ENCODE results near the gene NRIP3.
A peak's percentile ranks its signal among the peaks of the same experiment; 100 is the strongest.

NRIP3 gene

GRCh38 chr11:9003573-9004182 lies at the start of gene NRIP3:
Gene NRIP3, minus strand, starts transcription at chr11:9004001. Its CDS starts 66 bp downstream, at chr11:9003935.
- DNase-seq = no peak

GRCh38 chr11:9052316-9052715 lies 48.5 kb upstream of the NRIP3 start:
- no peak for DNase-seq

- no peak for DNase-seq
These were observed 46.2 kb upstream of the NRIP3 start for GRCh38 chr11:9049959-9050358.

- peak; percentile 47 for DNase-seq
These were observed 44.2 kb upstream of the NRIP3 start for GRCh38 chr11:9047964-9048523.

GRCh38 chr11:9046481-9046880 lies 42.7 kb upstream of the NRIP3 start:
- DNase-seq = no peak

- DNase-seq = no peak
These were observed 38.7 kb upstream of the NRIP3 start for GRCh38 chr11:9042488-9042887.

GRCh38 chr11:9041747-9042146 lies 37.9 kb upstream of the NRIP3 start:
- DNase-seq = no peak

GRCh38 chr11:9040410-9040809 lies 36.6 kb upstream of the NRIP3 start:
- DNase-seq = no peak

GRCh38 chr11:9039863-9040262 lies 36.1 kb upstream of the NRIP3 start:
- DNase-seq = no peak

- DNase-seq = no peak
These were observed 35.4 kb upstream of the NRIP3 start for GRCh38 chr11:9039198-9039597.

- no peak for DNase-seq
These were observed 34.7 kb upstream of the NRIP3 start for GRCh38 chr11:9038541-9038940.

GRCh38 chr11:9037963-9038362 lies 34.2 kb upstream of the NRIP3 start:
- DNase-seq = no peak

- no peak for DNase-seq
These were observed 33.4 kb upstream of the NRIP3 start for GRCh38 chr11:9037046-9037780.

- DNase-seq = no peak
These were observed 26.8 kb upstream of the NRIP3 start for GRCh38 chr11:9030601-9031000.

GRCh38 chr11:9029422-9029821 lies 25.6 kb upstream of the NRIP3 start:
- DNase-seq = no peak

GRCh38 chr11:9028581-9028980 lies 24.8 kb upstream of the NRIP3 start:
- no peak for DNase-seq

GRCh38 chr11:9025101-9025850 lies 21.5 kb upstream of the NRIP3 start:
- no peak for DNase-seq

GRCh38 chr11:9022961-9023680 lies 19.3 kb upstream of the NRIP3 start:
- DNase-seq = no peak

GRCh38 chr11:9020916-9021315 lies 17.1 kb upstream of the NRIP3 start:
- no peak for DNase-seq

- DNase-seq = no peak
These were observed 16.1 kb upstream of the NRIP3 start for GRCh38 chr11:9019861-9020260.

- no peak for DNase-seq
These were observed 14.0 kb upstream of the NRIP3 start for GRCh38 chr11:9017773-9018172.

- DNase-seq = no peak
These were observed 13.3 kb upstream of the NRIP3 start for GRCh38 chr11:9016916-9017642.

Data from NCI-H187 treated with DMSO at 0.1 percent for 48 hours (cell line).